ENCODE measurements around the gene CDPF1.

Gene CDPF1

DNA sequence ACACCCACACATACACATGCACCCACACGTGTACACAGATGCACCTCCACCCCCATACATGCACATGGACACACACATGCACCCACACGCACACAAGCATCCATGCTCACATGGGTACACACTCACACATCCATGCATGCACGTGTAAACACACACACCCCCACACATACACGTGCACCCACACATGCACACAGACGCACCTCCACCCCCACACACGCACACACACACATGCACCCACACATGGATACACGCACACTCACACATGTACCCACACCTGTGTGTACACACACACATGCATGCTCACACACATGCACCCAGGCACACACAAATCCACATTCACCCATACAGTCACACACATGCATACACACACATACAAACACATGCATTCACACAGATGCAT is 24.5 kb downstream of the CDPF1 start:
- no peaks in the 10 kb centered on the region for H3K27me3 ChIP-seq (ENCODE audit: control insufficient read depth, insufficient read depth, low read length, poor library complexity, severe bottlenecking)
- no peaks in the 10 kb centered on the region for H3K9me3 ChIP-seq (ENCODE audit: control insufficient read depth, low read length)

DNA sequence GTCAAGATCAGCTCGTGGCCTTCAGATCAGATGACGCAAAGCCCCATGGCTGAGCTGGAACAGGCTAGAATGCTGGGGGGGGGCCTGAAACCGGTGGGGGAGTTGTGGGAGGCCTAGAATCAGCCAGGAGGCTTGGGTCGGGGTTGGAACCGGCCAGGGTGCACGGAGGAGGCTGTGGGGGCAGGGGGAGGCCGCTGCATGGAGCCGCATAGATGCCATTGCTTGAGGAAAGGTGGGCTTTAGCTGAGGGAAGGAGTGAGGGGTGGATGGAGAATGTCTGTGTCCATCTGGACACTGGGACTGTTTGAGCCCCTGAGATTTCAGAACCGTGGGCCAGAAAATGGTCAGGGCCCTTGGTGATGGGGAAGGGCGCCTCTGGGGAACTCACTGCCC is 25.2 kb downstream of the CDPF1 start:
- Histone ChIP-seq H3K4me1 (ENCODE audit: control insufficient read depth, insufficient read depth, low read length) (no peaks in the 10 kb centered on the region), H3K4me3 (ENCODE audit: insufficient read depth, low read depth, low read length) (no peak overlapping the region), H3K27me3 (ENCODE audit: control insufficient read depth, insufficient read depth, low read length, poor library complexity, severe bottlenecking) (no peaks in the 10 kb centered on the region), H3K36me3 (ENCODE audit: control insufficient read depth, insufficient read depth, low read length) (no peaks in the 10 kb centered on the region), H3K9me3 (ENCODE audit: control insufficient read depth, low read length) (no peaks in the 10 kb centered on the region), H3K27ac (ENCODE audit: insufficient read depth, low read depth, low read length, poor library complexity, severe bottlenecking) (no peak overlapping the region)
- 84 to 86% methylated on average over 10 of the region's 10 CpGs for WGBS, 2 experiments

More for the DNA sequence above, 24.5 kb downstream of the CDPF1 start:
- 92 to 94% methylated on average over 7 of the region's 7 CpGs for WGBS, 2 experiments
- Histone ChIP-seq H3K4me3 (ENCODE audit: insufficient read depth, low read depth, low read length) (no peak overlapping the region), H3K36me3 (ENCODE audit: control insufficient read depth, insufficient read depth, low read length) (no peaks in the 10 kb centered on the region), H3K4me1 (ENCODE audit: control insufficient read depth, insufficient read depth, low read length) (no peaks in the 10 kb centered on the region), H3K27ac (ENCODE audit: insufficient read depth, low read depth, low read length, poor library complexity, severe bottlenecking) (no peak overlapping the region)

DNA sequence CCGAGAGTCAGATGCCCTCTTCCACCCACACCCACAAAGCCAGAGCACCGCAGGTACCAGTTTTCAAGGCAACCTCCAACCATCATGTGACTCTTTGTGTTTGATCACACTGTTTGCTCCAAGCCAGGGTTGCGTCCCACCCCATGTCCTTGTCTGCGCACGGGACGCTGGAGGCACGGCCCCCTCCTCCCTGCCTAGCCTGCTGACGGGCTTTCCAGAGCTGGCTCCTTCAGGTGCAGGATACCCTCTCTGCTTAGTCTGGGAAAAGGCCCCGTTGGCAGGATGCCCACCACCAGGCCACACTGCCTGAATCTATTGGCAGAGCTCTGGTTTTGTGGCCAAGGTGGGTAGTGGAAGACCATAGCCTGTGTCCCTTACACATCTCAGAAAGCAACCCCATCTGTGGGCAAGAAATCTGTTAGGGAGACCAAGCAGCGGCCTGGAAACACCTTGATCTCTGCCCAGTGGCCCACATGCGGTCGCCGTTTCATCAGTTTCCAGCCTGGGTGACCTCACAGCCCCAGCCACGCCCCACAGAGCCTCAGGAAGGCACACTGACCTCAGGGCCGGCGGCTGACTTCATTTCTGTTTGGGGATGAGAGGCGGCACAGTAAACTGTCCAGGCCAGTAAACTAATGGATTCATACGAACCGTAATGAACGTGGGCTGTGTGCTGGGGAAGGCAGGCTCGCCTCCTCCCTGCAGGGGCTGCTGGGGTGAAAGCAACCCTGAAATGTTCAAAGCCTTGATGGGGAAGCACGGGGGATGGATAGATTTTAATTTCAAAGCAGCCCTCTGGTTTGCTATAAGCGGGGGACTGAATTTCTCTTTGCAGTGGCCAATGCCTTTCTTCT is 25.8 kb downstream of the CDPF1 start:
- Histone ChIP-seq H3K36me3 (ENCODE audit: control insufficient read depth, insufficient read depth, low read length) (no peaks in the 10 kb centered on the region), H3K4me1 (ENCODE audit: control insufficient read depth, insufficient read depth, low read length) (no peaks in the 10 kb centered on the region), H3K27me3 (ENCODE audit: control insufficient read depth, insufficient read depth, low read length, poor library complexity, severe bottlenecking) (no peaks in the 10 kb centered on the region), H3K27ac (ENCODE audit: insufficient read depth, low read depth, low read length, poor library complexity, severe bottlenecking) (no peak overlapping the region), H3K9me3 (ENCODE audit: control insufficient read depth, low read length) (no peaks in the 10 kb centered on the region), H3K4me3 (ENCODE audit: insufficient read depth, low read depth, low read length) (no peak overlapping the region)
- 90 to 91% methylated on average over 23 of the region's 23 CpGs for WGBS, 2 experiments

DNA sequence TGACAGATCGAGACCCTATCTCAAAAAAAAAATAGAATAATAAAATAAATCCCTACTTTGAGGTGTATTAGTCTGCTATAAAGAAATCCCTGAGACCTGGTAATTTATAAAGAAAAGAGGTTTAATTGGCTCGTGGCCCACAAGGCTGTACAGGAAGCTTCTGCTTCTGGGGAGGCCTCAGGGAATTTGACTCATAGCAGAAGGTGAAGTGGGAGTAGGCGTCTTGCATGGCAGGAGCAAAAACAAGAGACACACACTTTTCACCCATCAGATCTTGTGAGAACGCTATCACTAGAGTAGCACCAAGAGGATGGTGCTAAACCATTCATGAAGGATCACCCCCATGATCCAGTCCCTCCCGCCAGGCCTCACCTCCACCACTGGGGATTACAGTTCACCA is 29.2 kb downstream of the CDPF1 start:
- Histone ChIP-seq H3K4me3 (ENCODE audit: insufficient read depth, low read depth, low read length) (no peak overlapping the region), H3K27me3 (ENCODE audit: control insufficient read depth, insufficient read depth, low read length, poor library complexity, severe bottlenecking) (no peaks in the 10 kb centered on the region), H3K4me1 (ENCODE audit: control insufficient read depth, insufficient read depth, low read length) (no peaks in the 10 kb centered on the region), H3K9me3 (ENCODE audit: control insufficient read depth, low read length) (no peaks in the 10 kb centered on the region), H3K27ac (ENCODE audit: insufficient read depth, low read depth, low read length, poor library complexity, severe bottlenecking) (no peak overlapping the region), H3K36me3 (ENCODE audit: control insufficient read depth, insufficient read depth, low read length) (no peaks in the 10 kb centered on the region)
- 94 to 95% methylated on average over 4 of the region's 5 CpGs for WGBS, 2 experiments

DNA sequence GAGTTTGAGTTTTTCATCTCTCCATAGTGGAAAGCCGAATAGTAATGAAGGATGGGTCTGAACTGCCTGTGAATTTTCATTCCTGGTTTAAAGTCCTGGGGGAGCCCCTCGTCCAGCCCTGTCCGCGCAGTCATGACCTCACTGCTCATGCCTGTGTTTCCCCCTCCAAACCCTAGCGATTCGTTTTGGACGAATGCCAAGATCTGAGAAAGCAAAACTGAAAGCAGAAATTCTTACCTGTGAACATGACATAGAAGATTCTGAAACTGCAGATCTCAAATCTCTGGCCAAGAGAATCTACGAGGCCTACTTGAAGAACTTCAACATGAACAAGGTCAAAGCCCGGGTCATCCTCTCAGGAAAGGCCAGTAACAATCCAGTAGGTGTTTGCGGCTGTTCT is 30.5 kb downstream of the CDPF1 start:
- no peak overlapping the region for H3K4me3 ChIP-seq (ENCODE audit: insufficient read depth, low read depth, low read length)
- H3K36me3 ChIP-seq (ENCODE audit: control insufficient read depth, insufficient read depth, low read length) = no peaks in the 10 kb centered on the region
- no peak overlapping the region for H3K27ac ChIP-seq (ENCODE audit: insufficient read depth, low read depth, low read length, poor library complexity, severe bottlenecking)
- no peaks in the 10 kb centered on the region for H3K9me3 ChIP-seq (ENCODE audit: control insufficient read depth, low read length)
- H3K27me3 ChIP-seq (ENCODE audit: control insufficient read depth, insufficient read depth, low read length, poor library complexity, severe bottlenecking) = no peaks in the 10 kb centered on the region
- no peaks in the 10 kb centered on the region for H3K4me1 ChIP-seq (ENCODE audit: control insufficient read depth, insufficient read depth, low read length)
- 93 to 96% methylated on average over 10 of the region's 10 CpGs for WGBS, 2 experiments

DNA sequence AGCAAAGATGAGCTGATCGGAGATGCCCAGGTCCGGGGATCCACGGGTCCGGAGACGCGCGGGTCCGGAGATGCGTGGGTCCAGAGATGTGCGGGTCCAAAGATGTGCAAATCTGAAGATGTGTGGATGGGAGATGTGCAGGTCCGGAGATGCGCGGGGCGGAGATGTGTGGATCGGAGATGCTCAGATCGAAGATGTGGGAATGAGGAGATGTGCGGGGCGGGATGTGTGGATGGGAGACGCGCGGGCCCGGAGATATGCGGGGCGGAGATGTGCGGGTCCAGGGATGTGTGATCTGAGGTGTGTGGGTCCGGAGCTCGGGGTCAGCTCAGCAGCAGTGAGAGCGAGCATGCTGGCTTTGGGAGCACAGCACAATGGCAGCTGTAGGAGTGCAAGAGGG is 35.5 kb downstream of the CDPF1 start:
- no peaks in the 10 kb centered on the region for H3K9me3 ChIP-seq (ENCODE audit: control insufficient read depth, low read length)
- H3K27ac ChIP-seq (ENCODE audit: insufficient read depth, low read depth, low read length, poor library complexity, severe bottlenecking) = no peak overlapping the region
- no peaks in the 10 kb centered on the region for H3K36me3 ChIP-seq (ENCODE audit: control insufficient read depth, insufficient read depth, low read length)
- no peaks in the 10 kb centered on the region for H3K27me3 ChIP-seq (ENCODE audit: control insufficient read depth, insufficient read depth, low read length, poor library complexity, severe bottlenecking)
- WGBS, 2 experiments = 96 to 97% methylated on average over 28 of the region's 28 CpGs
- no peaks in the 10 kb centered on the region for H3K4me1 ChIP-seq (ENCODE audit: control insufficient read depth, insufficient read depth, low read length)
- no peak overlapping the region for H3K4me3 ChIP-seq (ENCODE audit: insufficient read depth, low read depth, low read length)

DNA sequence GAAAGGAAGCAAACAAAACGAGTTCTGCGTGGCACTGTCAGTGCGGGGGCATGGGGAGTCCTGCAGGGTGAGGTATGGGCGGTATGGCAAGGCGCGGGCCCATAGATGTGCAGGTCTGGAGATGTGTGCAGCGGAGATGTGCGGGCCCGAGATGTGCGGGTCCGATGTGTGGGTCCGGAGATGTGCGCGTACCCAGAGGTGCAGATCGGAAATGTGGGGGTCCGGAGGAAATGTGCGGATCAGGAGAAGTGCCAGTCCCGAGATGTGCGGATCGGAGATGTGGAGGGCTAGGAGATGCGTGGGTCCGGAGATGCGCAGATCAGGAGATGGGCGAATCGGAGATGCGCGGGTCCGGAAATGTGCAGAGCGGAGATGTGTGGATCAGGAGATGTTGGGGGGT is 35.9 kb downstream of the CDPF1 start:
- H3K27me3 ChIP-seq (ENCODE audit: control insufficient read depth, insufficient read depth, low read length, poor library complexity, severe bottlenecking) = no peaks in the 10 kb centered on the region
- no peak overlapping the region for H3K4me3 ChIP-seq (ENCODE audit: insufficient read depth, low read depth, low read length)
- no peaks in the 10 kb centered on the region for H3K9me3 ChIP-seq (ENCODE audit: control insufficient read depth, low read length)
- no peaks in the 10 kb centered on the region for H3K4me1 ChIP-seq (ENCODE audit: control insufficient read depth, insufficient read depth, low read length)
- H3K27ac ChIP-seq (ENCODE audit: insufficient read depth, low read depth, low read length, poor library complexity, severe bottlenecking) = no peak overlapping the region
- no peaks in the 10 kb centered on the region for H3K36me3 ChIP-seq (ENCODE audit: control insufficient read depth, insufficient read depth, low read length)
- 96% methylated on average over 29 of the region's 29 CpGs for WGBS, 2 experiments

DNA sequence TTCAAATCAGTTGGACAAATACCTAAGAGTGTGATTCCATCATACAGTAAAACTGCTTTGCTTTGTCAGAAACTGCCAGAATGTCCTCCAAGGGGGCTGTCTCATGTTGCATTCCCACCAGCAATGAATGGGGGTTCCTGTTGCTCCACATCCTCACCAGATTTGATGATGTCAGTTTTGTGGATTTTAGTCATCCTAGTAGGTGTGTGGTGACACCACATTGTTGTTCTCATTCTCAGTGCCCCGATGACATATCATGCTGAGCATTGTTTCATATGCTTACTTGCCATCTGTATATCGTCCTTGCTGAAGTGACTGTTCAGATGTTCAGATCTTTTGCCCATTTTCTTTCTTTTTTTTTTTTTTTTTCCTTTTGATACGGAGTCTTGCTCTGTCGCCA is 37.0 kb downstream of the CDPF1 start:
- Histone ChIP-seq H3K4me1 (ENCODE audit: control insufficient read depth, insufficient read depth, low read length) (no peaks in the 10 kb centered on the region), H3K27ac (ENCODE audit: insufficient read depth, low read depth, low read length, poor library complexity, severe bottlenecking) (no peak overlapping the region), H3K27me3 (ENCODE audit: control insufficient read depth, insufficient read depth, low read length, poor library complexity, severe bottlenecking) (no peaks in the 10 kb centered on the region), H3K36me3 (ENCODE audit: control insufficient read depth, insufficient read depth, low read length) (no peaks in the 10 kb centered on the region), H3K4me3 (ENCODE audit: insufficient read depth, low read depth, low read length) (no peak overlapping the region), H3K9me3 (ENCODE audit: control insufficient read depth, low read length) (no peaks in the 10 kb centered on the region)
- 94% methylated on average over 4 of the region's 4 CpGs for whole genome bisulfite sequencing, 2 experiments

DNA sequence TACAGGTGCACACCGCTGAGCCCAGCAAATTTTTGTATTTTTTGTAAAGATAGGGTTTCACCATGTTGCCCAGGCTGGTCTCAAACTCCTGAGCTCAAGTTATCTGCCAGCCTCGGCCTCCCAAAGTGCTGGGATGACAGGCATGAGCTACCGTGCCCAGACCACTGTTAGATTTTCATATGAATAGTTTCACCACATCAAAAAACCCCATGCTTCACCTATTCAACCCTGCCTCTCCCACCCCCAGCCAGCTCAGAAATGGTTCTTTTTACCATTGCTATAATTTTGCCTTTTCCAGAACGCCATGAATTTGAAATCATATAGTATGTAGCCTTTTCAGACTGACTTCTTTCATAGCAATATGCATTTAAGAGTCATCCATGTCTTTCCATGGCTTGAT is 37.9 kb downstream of the CDPF1 start:
- H3K36me3 ChIP-seq (ENCODE audit: control insufficient read depth, insufficient read depth, low read length) = no peaks in the 10 kb centered on the region
- H3K4me1 ChIP-seq (ENCODE audit: control insufficient read depth, insufficient read depth, low read length) = no peaks in the 10 kb centered on the region
- H3K27me3 ChIP-seq (ENCODE audit: control insufficient read depth, insufficient read depth, low read length, poor library complexity, severe bottlenecking) = no peaks in the 10 kb centered on the region
- 83 to 86% methylated on average over 4 of the region's 4 CpGs for WGBS, 2 experiments
- no peak overlapping the region for H3K4me3 ChIP-seq (ENCODE audit: insufficient read depth, low read depth, low read length)
- H3K27ac ChIP-seq (ENCODE audit: insufficient read depth, low read depth, low read length, poor library complexity, severe bottlenecking) = no peak overlapping the region
- H3K9me3 ChIP-seq (ENCODE audit: control insufficient read depth, low read length) = no peaks in the 10 kb centered on the region

DNA sequence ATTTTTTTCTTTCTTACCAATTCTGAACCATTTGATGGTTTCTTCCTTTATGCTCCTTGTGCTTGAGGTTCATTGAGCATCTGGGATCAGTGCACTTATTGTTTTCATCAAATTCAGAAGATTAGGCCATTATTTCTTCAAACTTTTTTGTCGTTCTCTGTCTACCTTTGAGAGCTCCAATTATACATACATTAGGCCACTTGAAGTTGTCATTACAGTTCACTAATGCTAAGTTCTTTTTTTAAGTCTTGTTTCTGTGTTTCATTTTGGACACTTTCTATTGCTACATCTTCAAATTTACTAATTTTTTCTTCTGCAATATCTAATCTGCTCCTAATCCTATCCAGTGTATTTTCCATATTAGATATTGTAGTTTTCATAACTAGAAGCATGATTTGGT is 40.8 kb downstream of the CDPF1 start:
- Histone ChIP-seq H3K4me3 (ENCODE audit: insufficient read depth, low read depth, low read length) (no peak overlapping the region), H3K4me1 (ENCODE audit: control insufficient read depth, insufficient read depth, low read length) (no peaks in the 10 kb centered on the region), H3K27ac (ENCODE audit: insufficient read depth, low read depth, low read length, poor library complexity, severe bottlenecking) (no peak overlapping the region), H3K36me3 (ENCODE audit: control insufficient read depth, insufficient read depth, low read length) (no peaks in the 10 kb centered on the region), H3K27me3 (ENCODE audit: control insufficient read depth, insufficient read depth, low read length, poor library complexity, severe bottlenecking) (no peaks in the 10 kb centered on the region), H3K9me3 (ENCODE audit: control insufficient read depth, low read length) (no peaks in the 10 kb centered on the region)
- WGBS, 2 experiments = 94% methylated on average over 1 of the region's 1 CpG

Measured in ectodermal cell (in vitro differentiated cells).